BE2C (cell line): ENCODE data around the gene IL10RA.

Experiments
- DNase-seq: peaks from one replicate; pipeline ENCODE4 v3.0.0-alpha.2; 2020
- H3K27me3 ChIP-seq: fragments of 250-450 bp; sonication (Bioruptor Pico); 2 replicates; pipeline ENCODE4 v1.5.1; 2020; ENCODE audit warnings: mild to moderate bottlenecking
- H3K36me3 ChIP-seq: fragments of 250-450 bp; sonication (Bioruptor Pico); 2 replicates; pipeline ENCODE4 v1.5.1; 2020; ENCODE audit warnings: mild to moderate bottlenecking
- H3K4me1 ChIP-seq: fragments of 250-450 bp; sonication (Bioruptor Pico); 2 replicates; pipeline ENCODE4 v1.5.1; 2020
- H3K4me3 ChIP-seq: 2 replicates; pipeline ENCODE4 v1.5.1; 2011; ENCODE audit warnings: low read depth, low read length
- H3K9me3 ChIP-seq: fragments of 250-450 bp; sonication (Bioruptor Pico); 2 replicates; pipeline ENCODE4 v1.5.1; 2020
- CTCF ChIP-seq: IDR thresholded peaks from 2 replicates; pipeline ENCODE4 v1.5.1; 2012; ENCODE audit warnings: mild to moderate bottlenecking, low read depth, low read length

Gene IL10RA

DNA sequence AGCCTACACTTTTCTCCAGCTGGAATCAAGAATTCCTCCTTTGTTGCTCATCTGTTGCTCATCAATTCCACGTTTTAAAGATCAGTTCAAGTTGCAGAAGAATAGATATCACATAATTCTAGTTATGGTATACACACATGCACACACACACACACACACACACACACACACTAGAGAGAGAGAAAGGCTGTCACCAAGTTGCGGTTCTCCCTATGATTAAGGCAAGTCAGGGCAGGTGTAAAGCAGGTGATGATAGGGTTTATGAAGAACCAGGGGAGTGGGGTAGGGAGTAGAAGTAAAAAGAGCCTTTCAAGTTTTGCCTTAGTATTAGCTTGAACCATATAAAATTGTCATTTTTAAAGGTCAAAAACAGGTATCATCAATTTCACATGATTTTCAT, 59.0 kb downstream of the IL10RA start:
- DNase-seq: no peak
- H3K27me3 ChIP-seq: peaks cover 29% of the 10 kb centered on the region
- no peak for TF ChIP-seq CTCF
- no peaks in the 10 kb centered on the region for H3K4me1 ChIP-seq
- H3K4me3 ChIP-seq: no peak overlapping the region
- H3K36me3 ChIP-seq: no peaks in the 10 kb centered on the region
- no peaks in the 10 kb centered on the region for H3K9me3 ChIP-seq

- peaks cover 29% of the 10 kb centered on the region for H3K27me3 ChIP-seq
- no peaks in the 10 kb centered on the region for H3K36me3 ChIP-seq
- TF ChIP-seq CTCF: no peak
- H3K9me3 ChIP-seq: no peaks in the 10 kb centered on the region
- no peak overlapping the region for H3K4me3 ChIP-seq
- DNase-seq: no peak
- no peaks in the 10 kb centered on the region for H3K4me1 ChIP-seq
Measured at GRCh38 chr11:118046051-118046963, 60.1 kb downstream of the IL10RA start.

GRCh38 chr11:118046964-118047700, 60.9 kb downstream of the IL10RA start:
- no peaks in the 10 kb centered on the region for H3K9me3 ChIP-seq
- H3K4me3 ChIP-seq: no peak overlapping the region
- no peak for TF ChIP-seq CTCF
- no peaks in the 10 kb centered on the region for H3K36me3 ChIP-seq
- no peaks in the 10 kb centered on the region for H3K4me1 ChIP-seq
- no peak for DNase-seq
- H3K27me3 ChIP-seq: peaks cover 29% of the 10 kb centered on the region

GRCh38 chr11:118047749-118048148, 61.6 kb downstream of the IL10RA start:
- H3K36me3 ChIP-seq: no peaks in the 10 kb centered on the region
- DNase-seq: no peak
- H3K9me3 ChIP-seq: no peaks in the 10 kb centered on the region
- no peak for TF ChIP-seq CTCF
- H3K4me1 ChIP-seq: no peaks in the 10 kb centered on the region
- H3K27me3 ChIP-seq: peaks cover 24% of the 10 kb centered on the region
- H3K4me3 ChIP-seq: no peak overlapping the region

GRCh38 chr11:118048472-118049370, 62.5 kb downstream of the IL10RA start:
- Histone ChIP-seq H3K9me3 (no peaks in the 10 kb centered on the region), H3K4me3 (no peak overlapping the region)
- no peak for TF ChIP-seq CTCF

More at GRCh38 chr11:118048472-118049370, 62.5 kb downstream of the IL10RA start:
- no peak for DNase-seq
- peaks cover 21% of the 10 kb centered on the region for H3K27me3 ChIP-seq
- H3K36me3 ChIP-seq: no peaks in the 10 kb centered on the region
- no peaks in the 10 kb centered on the region for H3K4me1 ChIP-seq
